ENCODE results near the gene VWA3B.
"Not testable (repeated sequence)": the region's sequence is repeated elsewhere in the genome, so short reads cannot be mapped to it uniquely, and the experiment has no call there.

VWA3B gene

GRCh38 chr2:98085649-98086048, 1.3 kb upstream of the VWA3B start:
- DNase-seq (ENCODE audit: low read depth) = no peak

- no peak for DNase-seq (ENCODE audit: low read depth)
Observed at GRCh38 chr2:98087447-98088020, 567 bp downstream of the VWA3B start.

GRCh38 chr2:98088261-98088660, 1.3 kb downstream of the VWA3B start:
- DNase-seq (ENCODE audit: low read depth) = no peak

- no peak for DNase-seq (ENCODE audit: low read depth)
Observed at GRCh38 chr2:98089941-98090340, 3.0 kb downstream of the VWA3B start.

- DNase-seq (ENCODE audit: low read depth) = no peak
Observed at GRCh38 chr2:98090951-98091350, 4.0 kb downstream of the VWA3B start.

GRCh38 chr2:98091738-98092137, 4.8 kb downstream of the VWA3B start:
- DNase-seq (ENCODE audit: low read depth) = no peak

- DNase-seq (ENCODE audit: low read depth) = no peak
Observed at GRCh38 chr2:98093146-98093545, 6.2 kb downstream of the VWA3B start.

GRCh38 chr2:98093611-98094010, 6.6 kb downstream of the VWA3B start:
- no peak for DNase-seq (ENCODE audit: low read depth)

GRCh38 chr2:98099939-98100743, 13.2 kb downstream of the VWA3B start:
- no peak for DNase-seq (ENCODE audit: low read depth)

- not testable (repeated sequence) for DNase-seq (ENCODE audit: low read depth)
Observed at GRCh38 chr2:98102315-98102714, 15.3 kb downstream of the VWA3B start.

GRCh38 chr2:98102878-98103277, 15.9 kb downstream of the VWA3B start:
- DNase-seq (ENCODE audit: low read depth) = no peak

- DNase-seq (ENCODE audit: low read depth) = no peak
Observed at GRCh38 chr2:98108110-98108509, 21.1 kb downstream of the VWA3B start.

- DNase-seq (ENCODE audit: low read depth) = no peak
Observed at GRCh38 chr2:98110741-98111140, 23.8 kb downstream of the VWA3B start.

GRCh38 chr2:98114643-98115330, 27.8 kb downstream of the VWA3B start:
- no peak for DNase-seq (ENCODE audit: low read depth)

- no peak for DNase-seq (ENCODE audit: low read depth)
Observed at GRCh38 chr2:98118161-98118560, 31.2 kb downstream of the VWA3B start.

- no peak for DNase-seq (ENCODE audit: low read depth)
Observed at GRCh38 chr2:98118852-98119251, 31.9 kb downstream of the VWA3B start.

GRCh38 chr2:98121149-98121548, 34.2 kb downstream of the VWA3B start:
- DNase-seq (ENCODE audit: low read depth) = no peak

GRCh38 chr2:98122524-98122923, 35.6 kb downstream of the VWA3B start:
- DNase-seq (ENCODE audit: low read depth) = no peak

- DNase-seq (ENCODE audit: low read depth) = no peak
Observed at GRCh38 chr2:98123286-98123685, 36.3 kb downstream of the VWA3B start.

- no peak for DNase-seq (ENCODE audit: low read depth)
Observed at GRCh38 chr2:98126061-98126460, 39.1 kb downstream of the VWA3B start.

GRCh38 chr2:98127229-98127989, 40.4 kb downstream of the VWA3B start:
- DNase-seq (ENCODE audit: low read depth) = no peak

- DNase-seq (ENCODE audit: low read depth) = no peak
Observed at GRCh38 chr2:98128556-98129109, 41.7 kb downstream of the VWA3B start.
